ENCODE measurements around the gene ATXN2L. TPM values are rescaled to one million over a fixed set of nuclear protein-coding genes. Genes with fewer than 3 reads are reported as not detected.

ATXN2L gene
- total RNA-seq, 1 experiment from 2014 or later, result 335 TPM

DNA sequence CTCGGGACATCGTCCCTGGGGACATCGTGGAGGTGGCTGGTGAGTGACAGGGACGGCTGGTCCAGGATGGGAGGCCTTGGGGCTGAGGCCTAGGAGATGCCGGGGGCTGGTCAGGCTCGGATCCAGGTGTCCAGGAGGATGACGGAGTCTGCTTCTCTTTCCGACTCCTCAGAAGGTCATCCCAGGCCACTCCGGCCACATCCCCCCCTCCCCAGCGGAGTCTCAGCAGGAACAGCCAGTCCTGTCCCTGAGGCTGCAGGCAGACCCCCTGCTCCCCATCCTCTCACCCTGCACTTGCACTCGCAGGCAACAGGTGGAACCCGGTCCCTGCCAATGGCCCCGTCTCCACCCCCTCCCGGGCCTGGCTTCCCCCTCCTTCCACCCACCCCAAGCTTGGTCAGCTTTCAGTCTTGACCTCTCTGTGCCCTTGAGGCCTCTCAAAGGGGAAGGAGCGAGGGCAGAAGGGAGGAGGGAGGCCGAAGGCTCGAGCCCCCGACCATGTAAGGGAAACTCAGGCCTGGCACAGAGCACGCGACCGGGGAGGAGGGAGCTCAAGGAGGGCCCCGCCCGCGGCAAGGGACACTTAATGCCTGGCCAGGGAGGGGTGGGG lies 59.9 kb downstream of the ATXN2L start:
- ChIA-PET POLR2A (ENCODE audit: low non-redundant PET) (no interaction called here), CTCF (no interaction called here)
- no peaks in the 10 kb centered on the region for H3K36me3 ChIP-seq (ENCODE audit: insufficient read depth, low read length, poor library complexity, severe bottlenecking)
- TF ChIP-seq, protein P1, sequence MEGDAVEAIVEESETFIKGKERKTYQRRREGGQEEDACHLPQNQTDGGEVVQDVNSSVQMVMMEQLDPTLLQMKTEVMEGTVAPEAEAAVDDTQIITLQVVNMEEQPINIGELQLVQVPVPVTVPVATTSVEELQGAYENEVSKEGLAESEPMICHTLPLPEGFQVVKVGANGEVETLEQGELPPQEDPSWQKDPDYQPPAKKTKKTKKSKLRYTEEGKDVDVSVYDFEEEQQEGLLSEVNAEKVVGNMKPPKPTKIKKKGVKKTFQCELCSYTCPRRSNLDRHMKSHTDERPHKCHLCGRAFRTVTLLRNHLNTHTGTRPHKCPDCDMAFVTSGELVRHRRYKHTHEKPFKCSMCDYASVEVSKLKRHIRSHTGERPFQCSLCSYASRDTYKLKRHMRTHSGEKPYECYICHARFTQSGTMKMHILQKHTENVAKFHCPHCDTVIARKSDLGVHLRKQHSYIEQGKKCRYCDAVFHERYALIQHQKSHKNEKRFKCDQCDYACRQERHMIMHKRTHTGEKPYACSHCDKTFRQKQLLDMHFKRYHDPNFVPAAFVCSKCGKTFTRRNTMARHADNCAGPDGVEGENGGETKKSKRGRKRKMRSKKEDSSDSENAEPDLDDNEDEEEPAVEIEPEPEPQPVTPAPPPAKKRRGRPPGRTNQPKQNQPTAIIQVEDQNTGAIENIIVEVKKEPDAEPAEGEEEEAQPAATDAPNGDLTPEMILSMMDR (conservative IDR thresholded peaks at IDR 0.05; ENCODE audit: low read depth, low read length), result no peak
- no peak for DNase-seq (ENCODE audit: low spot score)
- H3K9me3 ChIP-seq (ENCODE audit: low read depth, low read length, poor library complexity, severe bottlenecking), result no peaks in the 10 kb centered on the region
- no peak overlapping the region for H3K4me3 ChIP-seq (ENCODE audit: low read depth, low read length, poor library complexity, severe bottlenecking)
- no TSS peak for BruUV-seq (replicated peaks)
- H3K27me3 ChIP-seq (replicated peaks; ENCODE audit: insufficient read depth, low read depth, low read length, poor library complexity), result no peaks in the 10 kb centered on the region
- intact Hi-C loops (cut with micrococcal nuclease; ENCODE audit: unreplicated experiment), result no loop called here
- H3K27ac ChIP-seq (ENCODE audit: low read depth, low read length, poor library complexity, severe bottlenecking), result no peak overlapping the region
- no peaks in the 10 kb centered on the region for H3K4me1 ChIP-seq (ENCODE audit: insufficient read depth, low read length, poor library complexity, severe bottlenecking)

DNA sequence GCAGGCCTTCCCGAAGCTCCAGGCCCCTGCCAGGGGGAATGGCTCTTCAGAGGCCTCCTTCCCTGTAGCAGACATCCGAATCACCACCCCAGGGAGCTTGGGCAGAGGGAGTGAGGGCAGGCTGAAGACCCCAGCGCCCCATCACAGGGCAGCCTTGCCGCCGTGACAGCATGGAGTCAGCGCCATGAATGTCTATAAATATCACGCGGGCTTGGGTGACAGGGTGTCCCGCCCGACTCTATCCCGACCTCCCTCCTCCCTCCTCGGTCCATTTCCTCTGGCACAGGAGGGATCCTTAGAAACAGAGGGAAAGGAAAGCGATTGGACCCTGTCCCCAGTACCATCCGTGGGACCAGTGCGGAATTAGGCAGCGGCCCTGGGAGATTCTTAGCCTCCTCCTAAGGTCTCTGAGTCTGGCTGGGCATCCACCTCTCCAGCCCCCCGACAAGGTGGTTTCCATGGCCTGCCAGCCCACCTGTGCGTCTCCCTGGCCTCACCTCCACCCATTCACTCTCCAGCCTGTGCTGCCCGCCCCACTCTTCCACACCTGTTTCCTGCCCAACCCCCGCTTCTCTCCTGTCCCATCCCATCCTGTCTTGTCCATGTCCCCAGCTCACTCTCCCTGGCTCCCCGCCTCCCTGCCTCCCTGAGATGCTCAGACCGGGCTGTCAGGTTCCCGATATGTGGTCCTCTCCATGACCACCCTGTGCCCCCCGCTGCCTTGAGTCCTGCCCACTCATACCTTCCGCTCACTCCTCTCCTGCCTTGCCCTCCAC lies 60.6 kb downstream of the ATXN2L start:
- no peaks in the 10 kb centered on the region for H3K9me3 ChIP-seq (ENCODE audit: low read depth, low read length, poor library complexity, severe bottlenecking)
- no peaks in the 10 kb centered on the region for H3K4me1 ChIP-seq (ENCODE audit: insufficient read depth, low read length, poor library complexity, severe bottlenecking)
- TF ChIP-seq, protein P1 (conservative IDR thresholded peaks at IDR 0.05; ENCODE audit: low read depth, low read length), result no peak
- no peak for TF ChIP-seq EZH2 (IDR thresholded peaks at IDR 0.05; ENCODE audit: borderline replicate concordance, low read depth, low read length, poor library complexity, severe bottlenecking)
- BruUV-seq (replicated peaks), result no TSS peak
- DNase-seq (ENCODE audit: low spot score), result no peak
- intact Hi-C loops (cut with micrococcal nuclease; ENCODE audit: unreplicated experiment), result no loop called here
- CTCF ChIA-PET, result no interaction called here
- H3K4me3 ChIP-seq (ENCODE audit: low read depth, low read length, poor library complexity, severe bottlenecking), result no peak overlapping the region
- POLR2A ChIA-PET (ENCODE audit: low non-redundant PET), result no interaction called here
- H3K36me3 ChIP-seq (ENCODE audit: insufficient read depth, low read length, poor library complexity, severe bottlenecking), result no peaks in the 10 kb centered on the region
- H3K27me3 ChIP-seq (replicated peaks; ENCODE audit: insufficient read depth, low read depth, low read length, poor library complexity), result no peaks in the 10 kb centered on the region
- H3K27ac ChIP-seq (ENCODE audit: low read depth, low read length, poor library complexity, severe bottlenecking), result no peak overlapping the region

DNA sequence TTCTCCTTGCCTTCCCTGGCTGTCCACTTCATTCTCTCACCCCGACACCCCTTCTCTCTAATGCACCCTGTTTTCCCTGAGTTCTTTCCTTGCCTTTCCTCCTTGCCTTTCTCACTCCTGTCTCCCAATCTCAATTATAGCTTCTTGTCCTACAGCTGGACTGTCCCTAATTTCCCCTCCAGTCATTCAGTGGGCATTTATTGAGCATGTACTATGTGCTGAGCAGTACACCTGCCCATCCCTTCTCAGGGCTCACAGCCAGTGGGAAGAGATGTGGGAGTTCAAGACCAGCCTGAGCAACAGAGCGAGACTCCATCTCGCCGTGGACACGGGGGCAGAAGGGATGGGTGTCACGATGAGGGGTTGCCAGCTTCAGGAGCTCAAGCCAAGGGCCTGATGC lies 61.2 kb downstream of the ATXN2L start:
- H3K36me3 ChIP-seq (ENCODE audit: insufficient read depth, low read length, poor library complexity, severe bottlenecking), result no peaks in the 10 kb centered on the region
- no peak overlapping the region for H3K4me3 ChIP-seq (ENCODE audit: low read depth, low read length, poor library complexity, severe bottlenecking)
- no peaks in the 10 kb centered on the region for H3K9me3 ChIP-seq (ENCODE audit: low read depth, low read length, poor library complexity, severe bottlenecking)
- no peak for DNase-seq (ENCODE audit: low spot score)
- POLR2A ChIA-PET (ENCODE audit: low non-redundant PET), result no interaction called here
- TF ChIP-seq, protein P1 (conservative IDR thresholded peaks at IDR 0.05; ENCODE audit: low read depth, low read length), result no peak
- TF ChIP-seq EZH2 (IDR thresholded peaks at IDR 0.05; ENCODE audit: borderline replicate concordance, low read depth, low read length, poor library complexity, severe bottlenecking), result no peak
- intact Hi-C loops (cut with micrococcal nuclease; ENCODE audit: unreplicated experiment), result no loop called here
- CTCF ChIA-PET, result no interaction called here
- BruUV-seq (replicated peaks), result no TSS peak
- H3K27me3 ChIP-seq (replicated peaks; ENCODE audit: insufficient read depth, low read depth, low read length, poor library complexity), result no peaks in the 10 kb centered on the region
- no peaks in the 10 kb centered on the region for H3K4me1 ChIP-seq (ENCODE audit: insufficient read depth, low read length, poor library complexity, severe bottlenecking)
- no peak overlapping the region for H3K27ac ChIP-seq (ENCODE audit: low read depth, low read length, poor library complexity, severe bottlenecking)

Small RNA genes within 50 kb of the gene (microRNA-seq; reads per million reads assigned to microRNA genes)
- not detected for gene MIR4721

Other genes with a start within 250 kb of the ATXN2L start
- gene SULT1A2, start 225.9 kb upstream of the ATXN2L start, total RNA-seq (2021), result 1.6 and 2.7 TPM in 2 replicates
- 8.9 and 10.8 TPM in 2 replicates for gene SULT1A1, start 213.0 kb upstream of the ATXN2L start, total RNA-seq (2021)
- gene NPIPB8, start 184.9 kb upstream of the ATXN2L start, total RNA-seq (2021), result not detected in 2 replicates
- 824 and 839 TPM in 2 replicates for gene EIF3C, start 111.5 kb upstream of the ATXN2L start, total RNA-seq (2021)
- 0.92 and 2.1 TPM in 2 replicates for gene NPIPB9, start 71.2 kb upstream of the ATXN2L start, total RNA-seq (2021)
- gene TUFM, start 23.3 kb downstream of the ATXN2L start, total RNA-seq (2021), result 228 and 244 TPM in 2 replicates
- 55.9 and 57.8 TPM in 2 replicates for gene SH2B1, start 40.8 kb downstream of the ATXN2L start, total RNA-seq (2021)
- gene ATP2A1, start 55.5 kb downstream of the ATXN2L start, total RNA-seq (2021), result 3.0 and 3.5 TPM in 2 replicates
- gene RABEP2, start 102.2 kb downstream of the ATXN2L start, total RNA-seq (2021), result 15.4 and 17.6 TPM in 2 replicates
- not detected in 2 replicates for gene CD19, start 109.0 kb downstream of the ATXN2L start, total RNA-seq (2021)
- 63.4 and 63.5 TPM in 2 replicates for gene NFATC2IP, start 127.9 kb downstream of the ATXN2L start, total RNA-seq (2021)
- gene SPNS1, start 151.8 kb downstream of the ATXN2L start, total RNA-seq (2021), result 46.3 and 48.6 TPM in 2 replicates
- gene LAT, start 162.1 kb downstream of the ATXN2L start, total RNA-seq (2021), result 2.8 and 5.5 TPM in 2 replicates

All from A673 (cell line).